Endothelial cell of umbilical vein (primary cell): ENCODE measurements around the gene KSR1.

ENCODE experiments used
- CTCF ChIP-seq, 2 donors: IDR thresholded peaks; 1 replicate in 1 of 2; 2 replicates in 1 of 2; pipeline ENCODE4 v1.5.1; 2011; ENCODE audit warnings: low read length in 2 of 2, mild to moderate bottlenecking in 2 of 2, moderate library complexity in 2 of 2, control low read depth in 1 of 2, inconsistent platforms in 1 of 2, low read depth in 1 of 2; ENCODE audit not compliant: insufficient read depth in 1 of 2; ENCODE audit errors: extremely low read depth in 1 of 2
- EZH2 ChIP-seq: IDR thresholded peaks from 2 replicates; pipeline ENCODE4 v1.6.1; 2012; ENCODE audit warnings: borderline replicate concordance, low read depth, mild to moderate bottlenecking, moderate library complexity, low read length, inconsistent platforms; ENCODE audit not compliant: severe bottlenecking
- MAX ChIP-seq: IDR thresholded peaks from 2 replicates; pipeline ENCODE4 v1.6.1; 2011; ENCODE audit not compliant: insufficient read depth, insufficient read length
- MYC ChIP-seq: IDR thresholded peaks from one replicate; pipeline ENCODE4 v1.6.1; 2011; ENCODE audit warnings: mild to moderate bottlenecking, low read depth, low read length
- POLR2A ChIP-seq: IDR thresholded peaks from 2 replicates; pipeline ENCODE4 v1.6.1; 2012; ENCODE audit warnings: low read depth, mild to moderate bottlenecking, control low read depth, low read length
- POLR2AphosphoS5 ChIP-seq: IDR thresholded peaks from 2 replicates; pipeline ENCODE4 v1.6.1; 2012; ENCODE audit warnings: low read depth, mild to moderate bottlenecking, control low read depth, low read length, moderate library complexity; ENCODE audit not compliant: insufficient read depth

- no peak for TF ChIP-seq CTCF (IDR thresholded peaks at IDR 0.05; ENCODE audit: extremely low read depth in 1 of 2, insufficient read depth in 1 of 2, low read depth in 1 of 2, low read length in 2 of 2)
- no peak for TF ChIP-seq EZH2
- TF ChIP-seq POLR2AphosphoS5, result no peak
- no peak for TF ChIP-seq POLR2A
- TF ChIP-seq MAX, result no peak
- no peak for TF ChIP-seq MYC
Observed at GRCh38 chr17:27471321-27472269, 15.3 kb downstream of the KSR1 start.
